ENCODE data around the gene PCDH15.

- no peak for TF ChIP-seq CTCF (IDR thresholded peaks at IDR 0.05 in 4 of 5, conservative IDR thresholded peaks at IDR 0.05 in 1 of 5)
- TF ChIP-seq POLR2A (IDR thresholded peaks at IDR 0.05): no peak
Observed at GRCh38 chr10:53898532-53898931, 902.5 kb downstream of the PCDH15 start.
